ENCODE data around the gene CCDC59. TPM values are rescaled to one million over a fixed set of nuclear protein-coding genes. Genes with fewer than 3 reads are reported as not detected.

The CCDC59 gene
- total RNA-seq, 4 donors from 2014 or later: 5.8 to 62.5 (median 35.3) TPM

- in situ Hi-C loops (cut with MboI; ENCODE audit: low pct_ligation_motif_present in 1 of 4, low pct_unique_long_range_greater_than_20kb in 1 of 4, low sequenced_read_pairs in 3 of 4) (loop anchor here (25.0 kb wide), 2 partner anchors 667 to 692 kb away; no protein-coding TSS in a partner anchor), intact Hi-C loops (cut with DNase I; ENCODE audit: low total_unique reads) (no loop called here)
- no peaks in the 10 kb centered on the region for H3K27me3 ChIP-seq
- no peak overlapping the region for H3K4me3 ChIP-seq
- WGBS, 2 donors (ENCODE audit: low coverage in 1 of 2): 11 to 27% methylated on average over 1 of the region's 1 CpG
- no peaks in the 10 kb centered on the region for H3K9me3 ChIP-seq
- no peak for TF ChIP-seq POLR2AphosphoS5 (IDR thresholded peaks at IDR 0.05)
- TF ChIP-seq EP300 (IDR thresholded peaks at IDR 0.05; ENCODE audit: low read depth): no peak
- TF ChIP-seq CTCF (IDR thresholded peaks at IDR 0.05): no peak
- no peak for TF ChIP-seq POLR2A (IDR thresholded peaks at IDR 0.05)
- no peaks in the 10 kb centered on the region for H3K36me3 ChIP-seq
- peaks cover 0 to 18% (median 7%) of the 10 kb centered on the region in 4 donors for H3K4me1 ChIP-seq
- DNase-seq: no peak
- H3K27ac ChIP-seq: no peak overlapping the region
These were observed 28.7 kb downstream of the CCDC59 start for GRCh38 chr12:82329508-82329907.

- WGBS, 2 donors (ENCODE audit: low coverage in 1 of 2): 81 to 83% methylated on average over 1 of the region's 1 CpG
- no peak overlapping the region for H3K27ac ChIP-seq
- DNase-seq: no peak
- in situ Hi-C loops (cut with MboI; ENCODE audit: low pct_ligation_motif_present in 1 of 4, low pct_unique_long_range_greater_than_20kb in 1 of 4, low sequenced_read_pairs in 3 of 4) (loop anchor here (25.0 kb wide), 2 partner anchors 666 to 691 kb away; no protein-coding TSS in a partner anchor), intact Hi-C loops (cut with DNase I; ENCODE audit: low total_unique reads) (no loop called here)
- no peak overlapping the region for H3K4me3 ChIP-seq
- H3K36me3 ChIP-seq: no peaks in the 10 kb centered on the region
- H3K27me3 ChIP-seq: no peaks in the 10 kb centered on the region
- H3K4me1 ChIP-seq: peaks cover 0 to 18% (median 7%) of the 10 kb centered on the region in 4 donors
- no peaks in the 10 kb centered on the region for H3K9me3 ChIP-seq
- TF ChIP-seq POLR2AphosphoS5 (IDR thresholded peaks at IDR 0.05) (no peak), EP300 (IDR thresholded peaks at IDR 0.05; ENCODE audit: low read depth) (no peak), CTCF (IDR thresholded peaks at IDR 0.05) (no peak), POLR2A (IDR thresholded peaks at IDR 0.05) (no peak)
These were observed 30.3 kb downstream of the CCDC59 start for GRCh38 chr12:82327861-82328260.

GRCh38 chr12:82326905-82327503 is 31.2 kb downstream of the CCDC59 start:
- H3K4me3 ChIP-seq: no peak overlapping the region
- intact Hi-C loops (cut with DNase I; ENCODE audit: low total_unique reads): no loop called here
- no peaks in the 10 kb centered on the region for H3K9me3 ChIP-seq
- in situ Hi-C loops (cut with MboI; ENCODE audit: low pct_ligation_motif_present in 1 of 4, low pct_unique_long_range_greater_than_20kb in 1 of 4, low sequenced_read_pairs in 3 of 4): loop anchor here (25.0 kb wide), 2 partner anchors 665 to 690 kb away; no protein-coding TSS in a partner anchor
- WGBS, 2 donors (ENCODE audit: low coverage in 1 of 2): 6 to 10% methylated on average over 1 of the region's 1 CpG
- H3K27me3 ChIP-seq: no peaks in the 10 kb centered on the region
- no peak for TF ChIP-seq POLR2A (IDR thresholded peaks at IDR 0.05)
- TF ChIP-seq CTCF (IDR thresholded peaks at IDR 0.05): peak in 4 of 5 experiments; percentile 26 to 50 (median 42)
- H3K4me1 ChIP-seq: peaks cover 0 to 18% (median 7%) of the 10 kb centered on the region in 4 donors
- DNase-seq: no peak
- H3K27ac ChIP-seq: no peak overlapping the region
- no peaks in the 10 kb centered on the region for H3K36me3 ChIP-seq

DNA sequence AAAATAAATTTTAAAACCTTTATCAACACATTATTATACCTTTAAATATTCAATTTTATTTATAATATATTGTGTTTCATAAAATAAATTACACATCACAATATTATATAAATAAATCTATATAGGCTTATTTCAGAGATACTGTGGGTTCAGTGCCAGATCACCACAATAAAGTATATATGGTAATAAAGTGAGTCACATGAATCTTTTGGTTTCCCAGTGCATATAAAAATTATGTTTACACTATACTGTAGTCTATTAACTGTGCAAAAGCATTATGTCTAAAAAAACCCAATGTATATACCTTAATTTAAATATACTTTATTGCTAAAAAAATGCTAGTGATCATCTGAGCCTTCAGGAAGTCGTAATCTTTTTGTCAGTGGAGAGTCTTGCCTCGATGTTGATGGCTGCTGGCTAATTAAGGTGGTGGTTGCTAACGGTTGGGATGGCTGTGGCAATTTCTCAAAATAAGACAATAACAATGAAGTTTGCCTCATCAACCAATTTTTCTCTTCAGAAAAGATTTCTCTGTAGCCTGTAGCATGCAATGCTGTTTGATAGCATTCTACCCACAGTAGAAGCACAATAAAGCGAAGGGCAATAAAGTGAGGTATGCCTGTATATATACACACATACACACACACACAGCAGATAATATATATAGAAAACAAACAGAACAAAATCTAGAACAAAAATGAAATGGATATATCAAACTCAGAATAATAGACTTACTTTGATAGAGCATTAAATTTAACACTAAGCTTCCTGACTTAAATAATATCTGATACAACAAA is 32.4 kb downstream of the CCDC59 start:
- WGBS, 2 donors (ENCODE audit: low coverage in 1 of 2): 44 to 46% methylated on average over 4 of the region's 4 CpGs
- Histone ChIP-seq H3K4me1 (peaks cover 0 to 18% (median 7%) of the 10 kb centered on the region in 4 donors), H3K9me3 (no peaks in the 10 kb centered on the region), H3K36me3 (no peaks in the 10 kb centered on the region), H3K4me3 (no peak overlapping the region), H3K27me3 (no peaks in the 10 kb centered on the region), H3K27ac (no peak overlapping the region)
- intact Hi-C loops (cut with DNase I; ENCODE audit: low total_unique reads) (no loop called here), in situ Hi-C loops (cut with MboI; ENCODE audit: low pct_ligation_motif_present in 1 of 4, low pct_unique_long_range_greater_than_20kb in 1 of 4, low sequenced_read_pairs in 3 of 4) (loop anchor here (25.0 kb wide), 2 partner anchors 663 to 688 kb away; no protein-coding TSS in a partner anchor)
- TF ChIP-seq POLR2AphosphoS5 (IDR thresholded peaks at IDR 0.05): no peak
- no peak for TF ChIP-seq POLR2A (IDR thresholded peaks at IDR 0.05)
- no peak for TF ChIP-seq CTCF (IDR thresholded peaks at IDR 0.05)
- no peak for TF ChIP-seq EP300 (IDR thresholded peaks at IDR 0.05; ENCODE audit: low read depth)
- no peak for DNase-seq
